ENCODE results near the gene ISL2.

Gene ISL2

GRCh38 chr15:76377751-76378150, 41.2 kb downstream of the ISL2 start:
- Histone ChIP-seq H3K4me2 (ENCODE audit: low read length) (no peak overlapping the region), H3K36me3 (ENCODE audit: insufficient read depth, low read length) (no peaks in the 10 kb centered on the region), H2AFZ (ENCODE audit: low read length) (no peak overlapping the region), H3K79me2 (ENCODE audit: insufficient read depth, low read length) (no peaks in the 10 kb centered on the region), H3K27me3 (ENCODE audit: insufficient read depth, low read length) (no peaks in the 10 kb centered on the region), H3K9ac (ENCODE audit: low read length) (no peak overlapping the region), H3F3A (ENCODE audit: insufficient read depth, low read length) (no peaks in the 10 kb centered on the region), H4K20me1 (ENCODE audit: insufficient read depth, low read length) (no peaks in the 10 kb centered on the region), H3K4me1 (ENCODE audit: insufficient read depth, low read length, severe bottlenecking) (no peaks in the 10 kb centered on the region), H3K27ac (ENCODE audit: low read depth, low read length, poor library complexity, severe bottlenecking) (no peak overlapping the region), H3K4me3 (ENCODE audit: low read depth, low read length, poor library complexity, severe bottlenecking) (no peak overlapping the region), H3K9me3 (ENCODE audit: low read length) (no peaks in the 10 kb centered on the region), H3K9me2 (ENCODE audit: low read depth, low read length) (no peaks in the 10 kb centered on the region)
- no peak for TF ChIP-seq EZH2 (IDR thresholded peaks at IDR 0.05; ENCODE audit: borderline replicate concordance, low read length)
- no peak for TF ChIP-seq CTCF (IDR thresholded peaks at IDR 0.05; ENCODE audit: low read length)

GRCh38 chr15:76378691-76379090, 42.1 kb downstream of the ISL2 start:
- Histone ChIP-seq H3K4me1 (ENCODE audit: insufficient read depth, low read length, severe bottlenecking) (no peaks in the 10 kb centered on the region), H3F3A (ENCODE audit: insufficient read depth, low read length) (no peaks in the 10 kb centered on the region), H3K27ac (ENCODE audit: low read depth, low read length, poor library complexity, severe bottlenecking) (no peak overlapping the region), H3K36me3 (ENCODE audit: insufficient read depth, low read length) (no peaks in the 10 kb centered on the region), H2AFZ (ENCODE audit: low read length) (no peak overlapping the region), H3K9me2 (ENCODE audit: low read depth, low read length) (no peaks in the 10 kb centered on the region), H3K27me3 (ENCODE audit: insufficient read depth, low read length) (no peaks in the 10 kb centered on the region), H4K20me1 (ENCODE audit: insufficient read depth, low read length) (no peaks in the 10 kb centered on the region), H3K9ac (ENCODE audit: low read length) (no peak overlapping the region), H3K4me3 (ENCODE audit: low read depth, low read length, poor library complexity, severe bottlenecking) (no peak overlapping the region), H3K9me3 (ENCODE audit: low read length) (no peaks in the 10 kb centered on the region), H3K4me2 (ENCODE audit: low read length) (no peak overlapping the region), H3K79me2 (ENCODE audit: insufficient read depth, low read length) (no peaks in the 10 kb centered on the region)
- TF ChIP-seq EZH2 (IDR thresholded peaks at IDR 0.05; ENCODE audit: borderline replicate concordance, low read length) (no peak), CTCF (IDR thresholded peaks at IDR 0.05; ENCODE audit: low read length) (no peak)

GRCh38 chr15:76380249-76380648, 43.7 kb downstream of the ISL2 start:
- H4K20me1 ChIP-seq (ENCODE audit: insufficient read depth, low read length) = no peaks in the 10 kb centered on the region
- no peaks in the 10 kb centered on the region for H3K79me2 ChIP-seq (ENCODE audit: insufficient read depth, low read length)
- H3K27me3 ChIP-seq (ENCODE audit: insufficient read depth, low read length) = no peaks in the 10 kb centered on the region
- H3K4me3 ChIP-seq (ENCODE audit: low read depth, low read length, poor library complexity, severe bottlenecking) = no peak overlapping the region
- no peak overlapping the region for H3K4me2 ChIP-seq (ENCODE audit: low read length)
- H3K9ac ChIP-seq (ENCODE audit: low read length) = no peak overlapping the region
- H3K36me3 ChIP-seq (ENCODE audit: insufficient read depth, low read length) = no peaks in the 10 kb centered on the region
- TF ChIP-seq CTCF (IDR thresholded peaks at IDR 0.05; ENCODE audit: low read length) (no peak), EZH2 (IDR thresholded peaks at IDR 0.05; ENCODE audit: borderline replicate concordance, low read length) (no peak)
- H3K9me2 ChIP-seq (ENCODE audit: low read depth, low read length) = no peaks in the 10 kb centered on the region
- H2AFZ ChIP-seq (ENCODE audit: low read length) = no peak overlapping the region
- no peaks in the 10 kb centered on the region for H3K4me1 ChIP-seq (ENCODE audit: insufficient read depth, low read length, severe bottlenecking)
- no peaks in the 10 kb centered on the region for H3K9me3 ChIP-seq (ENCODE audit: low read length)
- H3F3A ChIP-seq (ENCODE audit: insufficient read depth, low read length) = no peaks in the 10 kb centered on the region
- H3K27ac ChIP-seq (ENCODE audit: low read depth, low read length, poor library complexity, severe bottlenecking) = no peak overlapping the region
